ENCODE measurements around the gene WFIKKN2. TPM values are rescaled to one million over a fixed set of nuclear protein-coding genes. Genes with fewer than 3 reads are reported as not detected.

The WFIKKN2 gene
- total RNA-seq, 1 donor from 2014 or later, result not detected

GRCh38 chr17:50807675-50808074 lies 27.7 kb upstream of the WFIKKN2 start:
- no peak for DNase-seq (ENCODE audit: extremely low read depth, low read depth, low spot score)

- no peak for DNase-seq (ENCODE audit: extremely low read depth, low read depth, low spot score)
Measured at GRCh38 chr17:50808413-50808812, 27.0 kb upstream of the WFIKKN2 start.

- DNase-seq (ENCODE audit: extremely low read depth, low read depth, low spot score), result no peak
Measured at GRCh38 chr17:50808888-50809287, 26.5 kb upstream of the WFIKKN2 start.

GRCh38 chr17:50813583-50813982 lies 21.8 kb upstream of the WFIKKN2 start:
- no peak for DNase-seq (ENCODE audit: extremely low read depth, low read depth, low spot score)

- DNase-seq (ENCODE audit: extremely low read depth, low read depth, low spot score), result no peak
Measured at GRCh38 chr17:50815400-50815799, 20.0 kb upstream of the WFIKKN2 start.

GRCh38 chr17:50816271-50816670 lies 19.1 kb upstream of the WFIKKN2 start:
- DNase-seq (ENCODE audit: extremely low read depth, low read depth, low spot score), result no peak

- no peak for DNase-seq (ENCODE audit: extremely low read depth, low read depth, low spot score)
Measured at GRCh38 chr17:50816771-50817751, 18.3 kb upstream of the WFIKKN2 start.

GRCh38 chr17:50817838-50818237 lies 17.5 kb upstream of the WFIKKN2 start:
- no peak for DNase-seq (ENCODE audit: extremely low read depth, low read depth, low spot score)

- no peak for DNase-seq (ENCODE audit: extremely low read depth, low read depth, low spot score)
Measured at GRCh38 chr17:50818261-50818660, 17.1 kb upstream of the WFIKKN2 start.

GRCh38 chr17:50818921-50819657 lies 16.3 kb upstream of the WFIKKN2 start:
- no peak for DNase-seq (ENCODE audit: extremely low read depth, low read depth, low spot score)

- DNase-seq (ENCODE audit: extremely low read depth, low read depth, low spot score), result no peak
Measured at GRCh38 chr17:50820651-50821050, 14.7 kb upstream of the WFIKKN2 start.

GRCh38 chr17:50822550-50822949 lies 12.8 kb upstream of the WFIKKN2 start:
- DNase-seq (ENCODE audit: extremely low read depth, low read depth, low spot score), result no peak

GRCh38 chr17:50824429-50824828 lies 11.0 kb upstream of the WFIKKN2 start:
- no peak for DNase-seq (ENCODE audit: extremely low read depth, low read depth, low spot score)

- DNase-seq (ENCODE audit: extremely low read depth, low read depth, low spot score), result no peak
Measured at GRCh38 chr17:50825188-50825587, 10.2 kb upstream of the WFIKKN2 start.

GRCh38 chr17:50828508-50829170 lies 6.7 kb upstream of the WFIKKN2 start:
- no peak for DNase-seq (ENCODE audit: extremely low read depth, low read depth, low spot score)

GRCh38 chr17:50829332-50829731 lies 6.1 kb upstream of the WFIKKN2 start:
- DNase-seq (ENCODE audit: extremely low read depth, low read depth, low spot score), result no peak

GRCh38 chr17:50830352-50830751 lies 5.0 kb upstream of the WFIKKN2 start:
- no peak for DNase-seq (ENCODE audit: extremely low read depth, low read depth, low spot score)

- no peak for DNase-seq (ENCODE audit: extremely low read depth, low read depth, low spot score)
Measured at GRCh38 chr17:50830994-50831393, 4.4 kb upstream of the WFIKKN2 start.

- no peak for DNase-seq (ENCODE audit: extremely low read depth, low read depth, low spot score)
Measured at GRCh38 chr17:50831471-50831928, 3.9 kb upstream of the WFIKKN2 start.

- no peak for DNase-seq (ENCODE audit: extremely low read depth, low read depth, low spot score)
Measured at GRCh38 chr17:50832267-50832863, 3.0 kb upstream of the WFIKKN2 start.
